ENCODE results near the gene TIGAR. TPM values are rescaled to one million over a fixed set of nuclear protein-coding genes. Genes with fewer than 3 reads are reported as not detected.

Gene TIGAR
- total RNA-seq, 1 donor from 2014 or later: 15.4 TPM

DNA sequence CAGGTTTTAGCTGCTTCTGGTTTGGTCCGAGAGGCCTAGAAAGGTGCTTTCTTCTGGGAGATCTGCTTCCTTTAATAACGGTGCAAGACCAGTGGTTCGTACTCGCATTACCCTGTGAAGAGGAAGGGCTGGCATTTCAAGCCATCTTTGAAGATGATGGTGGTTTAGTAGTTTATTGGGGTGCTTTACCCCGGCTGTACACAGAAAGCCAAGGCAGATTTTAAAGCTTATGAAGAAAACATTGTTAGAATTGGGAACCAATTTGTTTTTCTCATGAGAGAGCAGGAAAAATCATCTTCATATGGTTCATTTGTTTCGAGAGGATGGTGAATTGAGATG, 43.8 kb upstream of the TIGAR start:
- Mint-ChIP-seq H3K36me3 (ENCODE audit: low read depth) (peaks cover 25% of the 10 kb centered on the region), H3K9me3 (no peaks in the 10 kb centered on the region), H3K4me1 (peaks cover 70% of the 10 kb centered on the region), H3K27me3 (ENCODE audit: low read depth) (peaks cover 3% of the 10 kb centered on the region), H3K4me3 (peak overlapping the region; percentile 99), H3K27ac (ENCODE audit: unreplicated experiment) (no peak overlapping the region)
- peak; percentile 38 for TF ChIP-seq CTCF (conservative IDR thresholded peaks at IDR 0.05)
- DNase-seq (ENCODE audit: low read depth, low spot score): no peak

GRCh38 chr12:4277857-4278256, 43.2 kb upstream of the TIGAR start:
- TF ChIP-seq CTCF (conservative IDR thresholded peaks at IDR 0.05): no peak
- peaks cover 72% of the 10 kb centered on the region for H3K4me1 Mint-ChIP-seq
- peaks cover 31% of the 10 kb centered on the region for H3K36me3 Mint-ChIP-seq (ENCODE audit: low read depth)
- DNase-seq (ENCODE audit: low read depth, low spot score): no peak
- peaks cover 3% of the 10 kb centered on the region for H3K27me3 Mint-ChIP-seq (ENCODE audit: low read depth)
- no peaks in the 10 kb centered on the region for H3K9me3 Mint-ChIP-seq
- peak overlapping the region; percentile 81 for H3K4me3 Mint-ChIP-seq
- no peak overlapping the region for H3K27ac Mint-ChIP-seq (ENCODE audit: unreplicated experiment)

GRCh38 chr12:4278329-4279197, 42.5 kb upstream of the TIGAR start:
- peaks cover 35% of the 10 kb centered on the region for H3K36me3 Mint-ChIP-seq (ENCODE audit: low read depth)
- no peak overlapping the region for H3K27ac Mint-ChIP-seq (ENCODE audit: unreplicated experiment)
- no peaks in the 10 kb centered on the region for H3K9me3 Mint-ChIP-seq
- peaks cover 69% of the 10 kb centered on the region for H3K4me1 Mint-ChIP-seq
- TF ChIP-seq CTCF (conservative IDR thresholded peaks at IDR 0.05): no peak
- DNase-seq (ENCODE audit: low read depth, low spot score): no peak
- H3K4me3 Mint-ChIP-seq: peak overlapping the region; percentile 81
- no peaks in the 10 kb centered on the region for H3K27me3 Mint-ChIP-seq (ENCODE audit: low read depth)

DNA sequence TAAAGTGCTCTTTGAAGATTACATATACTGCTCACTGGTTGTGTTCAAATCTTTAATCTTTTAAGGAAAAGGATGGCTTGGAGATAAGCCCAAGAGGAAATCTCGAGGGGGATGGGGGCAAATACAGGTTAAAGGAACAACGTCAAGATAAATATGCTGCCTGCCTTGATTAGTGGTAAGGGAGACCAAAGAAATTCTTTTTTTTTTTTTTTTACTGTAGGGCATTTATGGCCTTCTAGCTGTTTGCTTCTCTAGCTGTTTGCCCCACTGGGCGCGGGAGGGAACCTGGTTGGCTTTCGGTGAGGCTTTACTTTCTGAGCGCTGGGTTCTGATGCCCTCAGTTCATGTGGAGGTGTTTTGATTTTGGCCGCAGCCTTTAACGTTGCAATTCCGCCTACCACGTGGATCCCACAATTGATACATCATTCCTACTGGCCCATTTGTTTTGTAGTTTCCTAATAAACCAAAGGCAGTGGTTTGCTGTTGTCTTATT, 41.8 kb upstream of the TIGAR start:
- H3K9me3 Mint-ChIP-seq: no peaks in the 10 kb centered on the region
- peaks cover 73% of the 10 kb centered on the region for H3K4me1 Mint-ChIP-seq
- DNase-seq (ENCODE audit: low read depth, low spot score): no peak
- H3K27me3 Mint-ChIP-seq (ENCODE audit: low read depth): no peaks in the 10 kb centered on the region
- H3K36me3 Mint-ChIP-seq (ENCODE audit: low read depth): peaks cover 39% of the 10 kb centered on the region
- no peak overlapping the region for H3K27ac Mint-ChIP-seq (ENCODE audit: unreplicated experiment)
- TF ChIP-seq CTCF (conservative IDR thresholded peaks at IDR 0.05): no peak
- peak overlapping the region; percentile 81 for H3K4me3 Mint-ChIP-seq

GRCh38 chr12:4280351-4281163, 40.5 kb upstream of the TIGAR start:
- Mint-ChIP-seq H3K4me1 (peaks cover 80% of the 10 kb centered on the region), H3K9me3 (no peaks in the 10 kb centered on the region), H3K27ac (ENCODE audit: unreplicated experiment) (no peak overlapping the region), H3K36me3 (ENCODE audit: low read depth) (peaks cover 45% of the 10 kb centered on the region), H3K27me3 (ENCODE audit: low read depth) (no peaks in the 10 kb centered on the region), H3K4me3 (peak overlapping the region; percentile 69)
- no peak for TF ChIP-seq CTCF (conservative IDR thresholded peaks at IDR 0.05)
- peak; percentile 63 for DNase-seq (ENCODE audit: low read depth, low spot score)

Measured in neural crest cell (in vitro differentiated cells).